NCI-H226 (cell line): ENCODE data around the gene C6orf62.
"Not testable (repeated sequence)": the region's sequence is repeated elsewhere in the genome, so short reads cannot be mapped to it uniquely, and the experiment has no call there.

ENCODE experiments used
- DNase-seq: peaks from one replicate; pipeline ENCODE4 v3.0.0-alpha.2; 2015

The C6orf62 gene

GRCh38 chr6:24696097-24696496, 22.9 kb downstream of the C6orf62 start:
- no peak for DNase-seq

- DNase-seq = not testable (repeated sequence)
Observed at GRCh38 chr6:24695635-24696034, 23.3 kb downstream of the C6orf62 start.

- no peak for DNase-seq
Observed at GRCh38 chr6:24694198-24694597, 24.8 kb downstream of the C6orf62 start.

- no peak for DNase-seq
Observed at GRCh38 chr6:24692848-24693592, 25.9 kb downstream of the C6orf62 start.

GRCh38 chr6:24692415-24692814, 26.5 kb downstream of the C6orf62 start:
- no peak for DNase-seq

GRCh38 chr6:24692003-24692402, 27.0 kb downstream of the C6orf62 start:
- DNase-seq = no peak

- no peak for DNase-seq
Observed at GRCh38 chr6:24691550-24691949, 27.4 kb downstream of the C6orf62 start.

- no peak for DNase-seq
Observed at GRCh38 chr6:24690593-24690992, 28.4 kb downstream of the C6orf62 start.

- DNase-seq = no peak
Observed at GRCh38 chr6:24689964-24690363, 29.0 kb downstream of the C6orf62 start.

GRCh38 chr6:24686946-24687345, 32.0 kb downstream of the C6orf62 start:
- DNase-seq = no peak

- DNase-seq = no peak
Observed at GRCh38 chr6:24686408-24686807, 32.5 kb downstream of the C6orf62 start.

GRCh38 chr6:24683297-24684296, 35.4 kb downstream of the C6orf62 start:
- DNase-seq = no peak

- DNase-seq = no peak
Observed at GRCh38 chr6:24680582-24680981, 38.4 kb downstream of the C6orf62 start.

GRCh38 chr6:24678792-24679352, 40.1 kb downstream of the C6orf62 start:
- not testable (repeated sequence) for DNase-seq

- no peak for DNase-seq
Observed at GRCh38 chr6:24673625-24674024, 45.3 kb downstream of the C6orf62 start.

GRCh38 chr6:24672620-24673182, 46.3 kb downstream of the C6orf62 start:
- DNase-seq = no peak

GRCh38 chr6:24671077-24671476, 47.9 kb downstream of the C6orf62 start:
- DNase-seq = not testable (repeated sequence)

GRCh38 chr6:24670492-24670891, 48.5 kb downstream of the C6orf62 start:
- DNase-seq = not testable (repeated sequence)

- no peak for DNase-seq
Observed at GRCh38 chr6:24668997-24669361, 50.0 kb downstream of the C6orf62 start.

- DNase-seq = not testable (repeated sequence)
Observed at GRCh38 chr6:24668066-24668996, 50.6 kb downstream of the C6orf62 start.

GRCh38 chr6:24667378-24667803, 51.6 kb downstream of the C6orf62 start:
- DNase-seq = peak; percentile 39
